HG03196 (cell line): ENCODE measurements around the gene SYK.
A peak's percentile ranks its signal among the peaks of the same experiment; 100 is the strongest.

ENCODE experiments used
- ATAC-seq: cut with Tn5 transposase; IDR thresholded peaks from one replicate; pipeline ENCODE4 v1.9.1; 2021; ENCODE audit not compliant: unreplicated experiment

The SYK gene

GRCh38 chr9:90901933-90902332, 100.3 kb downstream of the SYK start:
- ATAC-seq = no peak

- no peak for ATAC-seq
These were observed 102.3 kb downstream of the SYK start for GRCh38 chr9:90903766-90904424.

- ATAC-seq = no peak
These were observed 103.3 kb downstream of the SYK start for GRCh38 chr9:90904706-90905478.

GRCh38 chr9:90905822-90906221, 104.2 kb downstream of the SYK start:
- no peak for ATAC-seq

- ATAC-seq = no peak
These were observed 104.9 kb downstream of the SYK start for GRCh38 chr9:90906316-90907055.

- ATAC-seq = no peak
These were observed 105.4 kb downstream of the SYK start for GRCh38 chr9:90907056-90907445.

- ATAC-seq = no peak
These were observed 106.2 kb downstream of the SYK start for GRCh38 chr9:90907790-90908189.

GRCh38 chr9:90909225-90909624, 107.6 kb downstream of the SYK start:
- ATAC-seq = no peak

GRCh38 chr9:90909747-90910283, 108.2 kb downstream of the SYK start:
- no peak for ATAC-seq

- ATAC-seq = no peak
These were observed 112.6 kb downstream of the SYK start for GRCh38 chr9:90914196-90914595.

- peak; percentile 75 for ATAC-seq
These were observed 113.4 kb downstream of the SYK start for GRCh38 chr9:90914868-90915483.

- ATAC-seq = no peak
These were observed 114.1 kb downstream of the SYK start for GRCh38 chr9:90915693-90916092.

- ATAC-seq = no peak
These were observed 114.6 kb downstream of the SYK start for GRCh38 chr9:90916147-90916734.

- ATAC-seq = no peak
These were observed 118.3 kb downstream of the SYK start for GRCh38 chr9:90919883-90920282.

GRCh38 chr9:90921104-90921503, 119.5 kb downstream of the SYK start:
- ATAC-seq = no peak

GRCh38 chr9:90921969-90922368, 120.3 kb downstream of the SYK start:
- no peak for ATAC-seq

GRCh38 chr9:90925581-90926257, 124.1 kb downstream of the SYK start:
- ATAC-seq = no peak

GRCh38 chr9:90926936-90927335, 125.3 kb downstream of the SYK start:
- ATAC-seq = no peak

GRCh38 chr9:90927496-90927895, 125.9 kb downstream of the SYK start:
- ATAC-seq = no peak

GRCh38 chr9:90929626-90930025, 128.0 kb downstream of the SYK start:
- no peak for ATAC-seq
